ENCODE data around the gene DOK3. TPM values are rescaled to one million over a fixed set of nuclear protein-coding genes. Genes with fewer than 3 reads are reported as not detected.

Gene DOK3
- 11.3 TPM for total RNA-seq

GRCh38 chr5:177509381-177509951 is at the start of gene DOK3:
DOK3 (minus strand) TSS chr5:177509826; CDS start chr5:177509540, 286 bp downstream.

GRCh38 chr5:177554474-177555111 is 45.0 kb upstream of the DOK3 start, which contains the start of gene FAM193B:
FAM193B (minus strand) TSS chr5:177554563; CDS start chr5:177554458, 105 bp downstream.

GRCh38 chr5:177516601-177517568 is 7.3 kb upstream of the DOK3 start, which contains the start of gene DDX41:
DDX41 (minus strand) TSS chr5:177516961; CDS start chr5:177516945, 16 bp downstream.

GRCh38 chr5:177497292-177498012 is 12.2 kb downstream of the DOK3 start, which contains the start of gene PDLIM7:
PDLIM7 (minus strand) TSS chr5:177497604; CDS start chr5:177496512, 1,092 bp downstream.

GRCh38 chr5:177473443-177474001 is 36.1 kb downstream of the DOK3 start, which contains the start of gene DBN1:
DBN1 (minus strand) TSS chr5:177473634; CDS start chr5:177473521, 113 bp downstream.

Other genes with a start within 250 kb of the DOK3 start
- 26.7 TPM for gene RAB24, start 206.1 kb downstream of the DOK3 start, total RNA-seq
- gene PRELID1, start 206.0 kb downstream of the DOK3 start, total RNA-seq: 56.8 TPM
- gene MXD3, start 197.9 kb downstream of the DOK3 start, total RNA-seq: 32.5 TPM
- 213 TPM for gene LMAN2, start 158.2 kb downstream of the DOK3 start, total RNA-seq
- 21.0 TPM for gene RGS14, start 151.9 kb downstream of the DOK3 start, total RNA-seq
- 166 TPM for gene SLC34A1, start 125.4 kb downstream of the DOK3 start, total RNA-seq
- gene PFN3, start 109.2 kb downstream of the DOK3 start, total RNA-seq: not detected
- 0.29 TPM for gene F12, start 100.3 kb downstream of the DOK3 start, total RNA-seq
- gene GRK6, start 83.2 kb downstream of the DOK3 start, total RNA-seq: 23.1 TPM
- 2.4 TPM for gene PRR7, start 63.0 kb downstream of the DOK3 start, total RNA-seq
- gene DBN1, start 36.2 kb downstream of the DOK3 start, total RNA-seq: 113 TPM
- 184 TPM for gene PDLIM7, start 12.2 kb downstream of the DOK3 start, total RNA-seq
- gene DDX41, start 7.1 kb upstream of the DOK3 start, total RNA-seq: 80.6 TPM
- 50.7 TPM for gene FAM193B, start 44.7 kb upstream of the DOK3 start, total RNA-seq
- gene TMED9, start 82.4 kb upstream of the DOK3 start, total RNA-seq: 91.2 TPM
- 34.8 TPM for gene B4GALT7, start 90.3 kb upstream of the DOK3 start, total RNA-seq